Right ventricle myocardium inferior (tissue), 1 donor: ENCODE results near the gene DLG5. TPM values are rescaled to one million over a fixed set of nuclear protein-coding genes. Genes with fewer than 3 reads are reported as not detected.

ENCODE experiments used
- ATAC-seq: fragments of 200-7000 bp; cut with Tn5 transposase; one replicate; pipeline ENCODE4 v1.9.1; 2020; ENCODE audit warnings: mild to moderate bottlenecking, moderate library complexity
- DNase-seq: peaks from one replicate; pipeline ENCODE4 v3.0.0; 2021; ENCODE audit errors: missing footprints
- intact Hi-C: fragments of 100-400 bp; cut with DNase I; formaldehyde crosslinking; loops from one replicate; pipeline ENCODE4 v1.11.0; 2022
- total RNA-seq: library from RNA; stranded (reverse); fragmentation: NEBNext Ultra II Directional; extraction: Animal tissue kit (Norgen Biotek cat#: 25700); gene quantifications from one replicate; pipeline ENCODE4 v1.2.1, GENCODE V29; 2021
- donor health status: DM: no; HTN: yes; CAD: no; lungs with severe emphysema.

DLG5 gene
- total RNA-seq, 1 donor from 2014 or later: 8.9 TPM

DNA sequence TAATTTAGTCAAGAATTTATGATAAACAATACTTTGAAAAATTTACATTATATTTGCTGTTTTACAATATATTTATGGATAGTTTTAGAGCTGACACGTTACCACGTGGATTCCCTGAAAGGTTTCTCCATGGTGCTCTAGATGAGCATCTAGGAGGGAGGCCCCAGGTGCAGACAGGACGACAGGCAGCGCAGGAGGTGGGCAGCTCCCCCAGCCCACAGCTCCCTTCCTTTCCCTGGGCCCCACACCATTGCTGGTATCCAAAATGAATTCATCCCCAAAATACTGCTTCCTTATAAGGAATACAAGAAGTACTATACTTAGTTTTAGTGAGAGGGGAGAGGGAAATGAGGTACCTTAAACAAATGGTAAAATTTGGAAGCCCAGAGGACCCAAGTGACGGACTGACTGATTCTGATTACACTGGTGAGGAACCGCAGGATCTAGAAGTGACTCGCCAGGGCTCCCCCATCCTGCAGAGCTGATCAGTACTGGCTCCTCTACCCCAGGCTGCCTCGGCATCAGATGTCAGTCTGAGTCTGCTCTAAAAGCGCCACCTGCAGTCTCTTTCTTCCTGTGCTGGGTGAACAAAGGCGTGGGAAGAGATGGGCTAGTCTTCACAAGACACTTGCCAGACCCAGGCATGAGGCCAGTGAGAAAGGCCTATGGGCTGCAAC, 89.2 kb downstream of the DLG5 start:
- intact Hi-C loops: no loop called here
- DNase-seq (no peak), ATAC-seq (no peak)

DNA sequence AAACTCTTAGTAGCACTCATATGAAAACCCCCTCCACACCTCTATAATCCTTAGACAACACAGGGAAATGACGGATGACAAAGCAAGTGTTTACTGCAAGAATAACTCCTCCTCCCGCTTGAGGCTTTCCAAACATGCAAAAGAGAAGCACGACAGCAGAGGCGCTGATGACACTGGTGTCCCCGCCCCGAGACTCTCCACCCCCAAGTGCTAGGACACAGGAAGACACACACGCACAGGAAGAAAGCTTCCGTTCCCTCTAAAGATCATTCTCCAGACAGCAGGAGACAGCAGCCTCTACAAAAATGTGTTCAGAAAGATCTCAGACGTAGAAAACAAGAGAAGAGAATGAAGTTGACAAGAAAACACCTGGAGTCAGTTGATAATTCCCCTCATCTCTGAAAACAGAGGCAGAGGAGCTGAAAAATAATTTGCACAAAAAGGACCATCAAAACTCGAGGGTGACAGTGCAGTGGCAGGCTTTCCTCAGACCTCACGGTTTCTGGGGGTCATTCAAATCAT, 90.2 kb downstream of the DLG5 start:
- intact Hi-C loops: no loop called here
- DNase-seq: peak; percentile 81
- ATAC-seq: peak; percentile 59

DNA sequence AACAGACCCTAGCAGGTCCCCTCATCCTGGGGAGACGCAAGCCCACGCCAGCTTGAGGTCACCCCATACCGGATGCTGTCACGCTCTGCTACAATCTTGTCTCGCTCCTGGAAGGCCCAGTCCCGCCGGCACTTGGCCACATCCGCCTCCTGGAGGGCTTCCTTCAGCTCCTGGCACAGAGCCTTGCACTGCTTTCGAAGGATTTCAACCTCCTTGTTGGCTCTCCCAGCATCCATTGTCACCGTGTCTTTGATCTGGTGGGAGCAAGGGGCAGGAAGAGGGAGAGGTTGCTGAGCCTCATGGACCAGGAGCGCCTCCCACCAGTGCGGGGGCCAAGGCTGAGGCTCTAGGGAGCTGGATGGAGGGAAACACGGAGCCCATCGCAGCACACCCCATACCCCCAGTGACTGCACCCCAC, 90.9 kb downstream of the DLG5 start:
- ATAC-seq (no peak), DNase-seq (no peak)
- intact Hi-C loops: no loop called here

DNA sequence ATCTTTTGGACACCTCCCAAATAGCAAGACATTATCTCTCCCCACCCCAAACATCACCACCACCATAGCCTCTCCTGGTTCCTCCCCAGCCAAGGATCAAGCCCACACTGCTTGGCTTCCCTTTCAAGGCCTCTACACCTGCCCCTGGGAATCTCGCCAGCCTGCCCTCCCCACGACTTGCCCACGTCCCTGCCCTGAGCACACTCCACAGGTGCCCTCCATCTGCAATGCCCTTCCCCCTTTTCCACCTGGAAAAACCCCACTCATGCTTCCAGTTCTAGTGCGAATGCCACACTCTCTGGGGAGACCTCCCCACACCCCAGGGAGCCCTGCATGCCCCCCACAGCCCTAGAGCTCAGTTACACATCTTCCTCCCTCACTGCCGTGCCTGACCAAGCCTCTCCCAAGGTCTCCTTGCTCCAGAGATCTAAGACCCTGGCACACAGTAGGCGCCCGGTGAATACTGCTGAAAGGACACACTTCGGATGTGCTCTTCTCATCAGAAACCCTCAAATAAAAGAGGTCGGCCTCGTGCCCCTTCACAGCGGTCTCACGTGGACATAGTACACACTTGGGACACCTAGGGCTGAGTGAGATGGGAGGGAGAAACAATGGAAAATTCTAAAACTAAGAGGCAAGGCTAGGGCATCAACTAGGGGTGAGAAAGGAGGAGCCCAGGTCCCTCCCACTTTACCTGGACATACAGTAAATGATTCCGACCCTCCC, 91.4 kb downstream of the DLG5 start:
- ATAC-seq: no peak
- intact Hi-C loops: no loop called here
- no peak for DNase-seq

DNA sequence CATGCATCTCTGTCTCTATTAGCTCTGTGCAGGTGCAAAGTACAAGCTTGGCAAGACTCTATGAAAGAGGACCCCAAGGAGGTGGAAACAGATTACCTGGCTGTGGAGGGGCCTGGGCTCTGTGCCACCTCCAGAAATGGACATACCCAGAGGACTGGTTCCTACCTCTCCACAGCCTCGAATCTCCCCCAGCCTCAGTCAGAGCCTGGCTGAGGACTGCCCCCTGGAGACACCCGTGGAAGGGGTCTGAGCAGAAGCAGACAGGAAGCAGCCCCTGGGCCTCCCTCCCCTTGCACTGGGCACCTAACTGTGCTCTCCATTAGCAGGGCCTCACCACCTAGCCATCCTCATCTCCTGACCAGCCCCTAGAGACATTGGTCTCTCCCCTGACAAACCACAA, 92.0 kb downstream of the DLG5 start:
- DNase-seq (no peak), ATAC-seq (no peak)
- intact Hi-C loops: no loop called here

DNA sequence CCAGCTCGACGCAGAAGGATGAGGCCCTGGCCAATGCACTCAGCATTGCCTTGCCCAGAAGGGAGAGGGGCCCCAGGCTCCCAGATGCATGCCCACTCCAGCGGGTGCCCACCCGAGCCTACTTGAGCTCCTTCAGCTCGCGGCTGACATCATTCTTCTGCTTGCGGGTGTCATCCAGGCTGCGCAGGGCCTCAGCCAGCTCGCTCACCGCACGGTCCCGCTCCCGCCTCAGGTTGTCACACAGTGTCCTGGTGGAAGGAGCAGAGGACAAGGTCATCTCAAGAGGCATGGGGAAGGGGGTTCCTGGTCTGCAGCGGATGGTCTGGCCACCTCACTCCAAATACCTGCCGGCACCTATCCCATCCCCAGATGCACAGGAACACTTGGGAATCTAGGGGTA, 92.8 kb downstream of the DLG5 start:
- intact Hi-C loops: no loop called here
- DNase-seq (no peak), ATAC-seq (no peak)

DNA sequence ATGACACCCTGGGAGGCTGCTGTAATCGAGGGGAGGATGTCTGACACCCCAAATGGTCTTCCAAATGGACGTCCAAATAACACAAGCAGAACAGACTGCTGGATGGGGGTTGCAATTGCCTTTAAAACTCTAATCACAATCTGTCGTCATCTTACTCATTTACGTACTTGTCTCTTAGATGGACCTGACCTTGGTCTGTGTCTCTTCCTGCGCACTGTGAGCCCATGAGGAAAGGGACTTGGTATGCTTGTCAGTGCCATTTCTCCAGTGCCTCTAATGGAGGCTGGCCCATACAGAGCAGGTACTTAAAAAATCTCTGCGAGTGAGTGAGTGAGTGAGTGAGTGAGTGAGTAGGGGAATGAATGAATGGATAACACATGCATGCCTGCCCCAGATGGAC, 93.3 kb downstream of the DLG5 start:
- DNase-seq (no peak), ATAC-seq (no peak)
- intact Hi-C loops: no loop called here

DNA sequence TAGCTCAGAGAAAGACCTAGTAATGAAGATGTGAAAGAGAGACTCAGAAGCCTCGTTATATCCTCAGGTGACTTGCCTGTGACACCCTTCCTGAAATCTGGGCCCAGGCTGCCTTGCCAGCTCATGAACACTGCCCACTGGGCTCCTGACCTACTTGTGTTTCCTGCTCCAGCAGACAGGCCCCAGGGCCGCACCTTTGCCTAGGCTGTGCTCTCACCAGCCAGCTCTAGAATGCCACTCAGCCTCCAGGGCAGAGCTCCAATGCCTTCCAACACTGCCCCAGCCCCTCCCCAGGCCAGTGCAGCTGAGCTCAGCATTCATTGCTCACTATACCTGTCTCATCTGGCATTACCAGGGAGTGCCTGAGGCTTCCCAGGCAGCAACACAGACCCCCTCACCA, 94.3 kb downstream of the DLG5 start:
- peak; percentile 24 for ATAC-seq
- DNase-seq: no peak
- intact Hi-C loops: no loop called here

DNA sequence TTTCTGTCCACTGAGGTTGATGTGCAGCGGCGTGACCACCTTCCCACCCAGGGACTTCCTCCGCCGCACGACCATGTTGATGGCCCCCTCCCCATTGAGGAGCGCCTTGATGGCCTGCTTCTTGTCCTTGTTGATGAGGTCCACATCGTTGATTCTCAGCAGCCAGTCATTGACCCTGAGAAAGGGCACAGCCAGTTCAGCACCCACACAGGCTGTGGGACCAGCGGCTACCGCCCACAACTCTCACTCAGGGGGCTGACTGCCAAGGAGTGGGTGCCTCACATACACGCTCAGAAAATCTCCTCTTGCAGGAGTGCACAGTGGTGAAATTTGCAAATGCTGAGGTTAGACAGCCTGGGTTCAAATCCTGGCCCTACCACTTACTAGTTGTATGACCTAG, 97.2 kb downstream of the DLG5 start:
- intact Hi-C loops: no loop called here
- ATAC-seq: no peak
- DNase-seq: no peak

DNA sequence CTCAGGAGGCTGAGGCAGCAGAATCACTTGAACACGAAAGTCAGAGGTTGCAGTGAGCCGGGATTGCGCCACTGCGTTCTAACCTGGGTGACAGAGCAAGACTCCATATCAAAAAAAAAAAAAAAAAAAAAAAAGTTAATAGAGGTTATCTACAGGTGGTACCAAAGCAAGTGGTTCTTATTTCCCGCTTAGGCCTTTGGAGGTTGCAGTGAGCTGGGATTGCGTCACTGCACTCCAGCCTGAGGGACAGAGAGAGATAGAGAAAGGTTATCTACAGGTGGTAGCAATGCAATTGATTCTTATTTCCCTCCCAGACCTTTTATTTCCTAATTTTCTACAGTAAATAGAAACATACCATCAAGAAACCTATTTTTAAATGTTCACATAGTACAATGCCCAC, 98.2 kb downstream of the DLG5 start:
- DNase-seq: no peak
- intact Hi-C loops: no loop called here
- no peak for ATAC-seq

DNA sequence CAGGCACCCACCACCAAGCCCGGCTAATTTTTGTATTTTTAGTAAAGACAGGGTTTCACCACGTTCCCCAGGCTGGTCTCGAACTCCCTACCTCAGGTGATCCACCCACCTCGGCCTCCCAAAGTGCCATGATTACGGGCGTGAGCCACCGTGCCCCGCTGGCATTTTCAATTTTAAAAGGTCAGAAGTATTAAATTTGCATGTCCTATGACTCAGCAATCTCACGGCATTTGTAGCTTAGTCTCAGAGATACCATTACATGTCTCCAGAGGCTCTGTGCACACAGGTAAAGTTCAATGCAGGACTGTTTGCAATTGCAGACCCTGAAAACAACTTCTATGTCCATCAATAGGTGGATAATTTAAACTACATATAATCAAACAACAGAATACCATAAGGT, 99.2 kb downstream of the DLG5 start:
- no peak for ATAC-seq
- intact Hi-C loops: no loop called here
- DNase-seq: no peak

DNA sequence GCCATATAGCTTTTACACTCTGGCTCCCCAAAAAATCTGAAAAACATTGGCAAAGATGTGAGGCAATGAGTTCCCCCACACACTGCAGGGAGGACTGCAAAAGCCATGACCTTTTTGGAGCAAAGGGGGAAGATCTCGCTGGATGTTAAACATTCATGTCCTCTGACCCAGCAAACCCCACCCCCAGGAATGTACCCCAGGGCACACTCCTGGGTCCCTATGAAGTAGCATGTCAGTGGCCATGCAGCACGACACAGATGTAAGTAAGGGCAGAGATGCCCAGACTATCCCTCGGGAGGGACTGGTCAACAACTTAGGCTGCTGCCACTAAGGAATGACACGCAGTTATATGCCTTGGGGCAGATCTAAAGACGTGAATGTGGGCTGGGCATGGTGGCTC, 100.6 kb downstream of the DLG5 start:
- no peak for ATAC-seq
- intact Hi-C loops: no loop called here

DNA sequence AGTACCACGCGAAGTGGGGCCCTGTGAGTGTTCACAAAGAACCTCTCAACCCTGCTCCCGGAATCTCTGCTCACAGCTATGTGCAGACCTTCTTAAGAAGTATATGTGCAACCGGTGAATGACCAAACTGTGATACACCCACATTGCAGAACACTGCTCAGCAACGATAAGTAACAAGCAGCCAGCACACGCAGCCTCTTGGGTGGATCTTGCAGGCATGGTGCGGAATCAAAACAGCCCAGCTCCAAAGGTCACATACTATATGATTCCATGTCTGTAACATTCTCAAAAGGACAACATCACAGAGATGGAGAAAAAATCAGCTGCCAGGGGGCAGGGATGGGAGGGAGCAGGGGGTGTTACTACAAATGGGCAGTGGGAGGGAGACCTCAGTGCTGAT, 101.6 kb downstream of the DLG5 start:
- DNase-seq: no peak
- ATAC-seq: no peak
- intact Hi-C loops: no loop called here

More for the DNA sequence above, 100.6 kb downstream of the DLG5 start:
- no peak for DNase-seq

DNA sequence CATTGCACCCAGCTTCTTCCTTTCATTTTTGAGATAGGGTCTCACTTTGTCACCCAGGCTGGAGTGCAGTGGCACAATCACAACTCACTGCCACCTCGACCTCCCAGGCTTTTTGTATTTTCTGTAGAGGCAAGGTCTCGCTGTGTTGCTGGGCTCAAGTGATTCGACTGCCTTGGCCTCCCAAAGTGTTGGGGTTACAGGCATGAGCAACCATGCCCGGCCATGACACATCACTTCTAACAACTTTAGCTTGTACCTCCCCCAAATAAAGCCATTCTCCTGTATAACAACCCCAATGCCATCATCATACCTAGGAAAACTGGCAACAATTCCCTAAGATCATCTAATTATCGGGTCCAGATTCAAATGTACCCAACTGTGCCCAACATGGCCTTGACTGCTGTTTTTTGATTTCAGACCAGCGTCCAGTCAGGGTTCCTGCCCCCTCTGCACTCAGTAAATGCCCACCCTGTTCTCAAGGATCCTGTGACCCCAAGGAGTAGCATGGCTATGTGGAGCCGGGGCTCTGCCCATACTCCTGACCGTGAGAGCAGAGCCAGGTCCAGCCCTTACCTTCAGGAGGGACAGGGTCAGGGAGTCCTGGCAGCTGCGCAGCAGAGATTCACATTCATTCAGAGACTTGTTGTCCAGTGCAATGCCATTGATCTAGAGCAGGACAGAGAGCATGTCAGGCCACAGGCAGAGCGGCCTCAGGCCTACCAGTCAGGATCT, 102.6 kb downstream of the DLG5 start:
- intact Hi-C loops: no loop called here
- ATAC-seq: no peak
- DNase-seq: no peak

DNA sequence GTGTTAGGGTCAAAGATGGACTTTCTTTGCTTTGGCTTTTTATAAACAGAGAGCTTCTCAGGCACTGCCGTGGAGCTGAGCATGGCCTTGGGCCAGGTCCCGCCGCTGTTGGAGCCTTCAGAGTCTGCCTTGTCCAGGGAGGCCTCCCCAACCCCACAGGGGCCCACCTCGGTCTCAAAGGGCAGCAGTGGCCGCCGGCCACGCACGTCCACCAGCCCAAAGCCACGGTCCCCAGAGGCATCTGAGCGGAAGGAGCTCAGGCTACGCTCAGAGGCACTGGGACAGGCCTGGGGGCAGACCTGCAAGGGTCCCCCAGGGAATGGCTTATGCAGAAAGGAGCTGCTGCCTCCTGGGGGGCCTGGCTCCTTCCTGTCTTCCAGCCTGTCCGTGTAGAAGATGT, 105.0 kb downstream of the DLG5 start:
- peak; percentile 42 for ATAC-seq
- intact Hi-C loops: no loop called here
- DNase-seq: no peak

DNA sequence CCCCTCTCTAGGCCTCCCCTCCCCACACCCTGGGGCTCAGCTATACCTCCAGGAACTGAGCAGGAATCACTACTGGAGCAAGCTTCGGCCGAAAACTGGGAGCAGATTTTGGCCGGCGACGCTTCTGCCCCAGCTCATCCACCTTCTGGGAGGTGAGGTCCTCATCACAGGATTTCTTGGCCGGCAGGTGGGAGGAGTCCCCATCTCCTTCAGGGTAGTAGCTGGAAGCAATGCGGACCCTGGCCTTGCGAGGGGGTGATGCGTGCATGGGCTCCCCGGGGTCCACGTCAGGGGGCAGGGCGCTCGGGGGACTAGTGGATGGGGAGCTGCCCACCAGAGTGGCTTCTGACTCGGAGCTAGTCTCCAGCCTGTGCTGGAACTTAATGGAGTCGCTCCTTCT, 105.5 kb downstream of the DLG5 start:
- DNase-seq: peak; percentile 45
- intact Hi-C loops: no loop called here
- ATAC-seq: no peak

DNA sequence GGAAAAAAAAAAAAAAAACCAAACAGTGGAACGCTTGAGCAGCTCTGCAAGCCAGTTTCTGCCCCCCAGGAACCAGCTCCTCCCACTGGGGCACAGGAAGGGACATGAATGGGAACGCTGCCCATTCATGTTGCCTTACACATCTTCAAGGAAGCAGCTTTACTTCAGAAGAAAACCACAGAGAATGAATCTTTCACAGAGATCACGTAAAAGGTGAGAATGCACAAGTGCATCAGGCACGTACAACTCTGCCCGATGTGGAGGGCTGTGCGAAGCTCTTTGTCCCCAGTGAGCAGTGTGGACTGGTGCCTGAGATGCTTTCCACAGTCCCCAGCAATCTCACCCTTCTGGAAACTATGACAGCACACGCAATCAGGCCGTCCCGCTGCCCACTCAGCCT, 106.2 kb downstream of the DLG5 start:
- intact Hi-C loops: no loop called here
- no peak for ATAC-seq
- no peak for DNase-seq

DNA sequence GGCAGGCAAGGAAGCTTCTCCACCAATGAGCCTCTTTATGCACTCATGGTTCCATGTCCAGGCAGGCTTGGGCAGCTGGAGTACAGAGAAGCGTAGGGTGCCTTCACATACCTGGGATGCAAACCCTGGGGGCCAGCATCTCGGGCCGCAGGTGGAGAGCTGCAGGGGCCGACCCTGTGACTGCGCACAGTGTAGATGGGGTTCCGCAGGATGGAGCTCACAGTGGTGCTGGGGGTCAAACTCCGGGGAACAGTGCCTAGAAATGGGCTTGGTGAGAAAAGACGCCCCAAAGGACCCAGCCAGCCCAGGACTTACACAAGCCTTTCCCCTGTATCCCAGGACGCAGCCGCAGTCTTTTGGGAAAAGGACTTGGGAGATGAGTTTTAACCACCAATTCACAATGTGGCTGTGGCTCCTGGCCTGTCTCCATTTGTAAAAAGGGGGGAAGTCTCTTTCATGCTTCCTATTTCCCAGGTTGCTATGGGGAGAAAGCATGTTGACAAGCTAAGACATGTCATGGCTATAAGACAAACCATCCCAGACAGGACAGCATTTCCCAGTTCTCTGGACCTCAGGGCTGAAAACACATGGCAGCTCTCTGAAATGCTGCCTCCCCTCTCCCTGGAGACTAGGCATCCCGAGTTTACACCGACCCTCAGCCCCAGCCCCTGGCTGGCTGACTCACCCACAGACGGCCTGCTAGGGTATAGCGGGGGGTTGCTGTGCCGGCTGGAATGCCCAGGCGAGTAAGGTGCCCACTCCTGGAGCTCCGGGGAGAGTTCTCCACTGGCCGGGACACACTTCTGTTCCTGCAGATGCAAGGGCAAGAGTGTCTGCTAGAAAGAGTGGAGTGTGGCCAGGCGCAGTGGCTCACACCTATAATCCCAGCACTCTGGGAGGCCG, 107.1 kb downstream of the DLG5 start:
- intact Hi-C loops: no loop called here
- no peak for ATAC-seq
- DNase-seq: peak; percentile 55

DNA sequence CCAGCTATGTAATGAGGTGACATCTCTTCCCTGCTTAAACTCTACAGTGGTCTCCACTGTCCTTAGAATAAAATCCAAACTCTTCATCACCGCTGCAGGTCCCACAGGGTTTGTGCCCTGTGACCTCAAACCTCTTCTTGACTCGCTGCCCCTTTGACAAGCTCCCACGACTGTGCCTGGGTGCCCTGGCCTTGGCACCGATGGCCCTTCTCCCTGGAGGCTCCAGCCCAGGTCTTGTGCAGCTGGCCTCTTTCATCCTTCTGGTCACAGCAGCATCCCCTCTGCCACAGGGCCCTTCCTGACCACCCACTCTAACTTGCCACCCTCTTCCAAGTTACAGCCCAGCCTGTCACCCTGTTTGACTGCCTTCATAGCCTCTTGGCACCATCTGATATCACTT, 108.2 kb downstream of the DLG5 start:
- peak; percentile 61 for DNase-seq
- intact Hi-C loops: no loop called here
- no peak for ATAC-seq
